Natural killer cell (primary cell): ENCODE measurements around the gene NDRG4. TPM values are rescaled to one million over a fixed set of nuclear protein-coding genes. Genes with fewer than 3 reads are reported as not detected.

Experiments
- ATAC-seq, 3 donors: fragments of 150-1000 bp in 2 of 3; fragments of 200-7000 bp in 1 of 3; cut with Tn5 transposase; 1 replicate in 1 of 3; 2 replicates in 2 of 3; pipeline ENCODE4 v1.10.0; 2021; ENCODE audit warnings: mild to moderate bottlenecking in 2 of 3, moderate library complexity in 2 of 3
- DNase-seq, 2 donors: peaks; one replicate each; pipeline versions ENCODE4 v3.0.0 to v3.0.0-alpha.2; 2013 to 2021; ENCODE audit warnings: mixed read lengths in 1 of 2
- H3K27ac ChIP-seq: one replicate; pipeline ENCODE4 v1.5.1; 2013; ENCODE audit warnings: mild to moderate bottlenecking, low read length
- H3K27me3 ChIP-seq: one replicate; pipeline ENCODE4 v1.6.1; 2013; ENCODE audit warnings: low read length; ENCODE audit not compliant: control insufficient read depth, insufficient read depth
- H3K36me3 ChIP-seq: one replicate; pipeline ENCODE4 v1.6.1; 2013; ENCODE audit warnings: low read length; ENCODE audit not compliant: control insufficient read depth, insufficient read depth
- H3K4me1 ChIP-seq: one replicate; pipeline ENCODE4 v1.6.1; 2013; ENCODE audit warnings: low read length; ENCODE audit not compliant: control insufficient read depth, insufficient read depth
- H3K4me3 ChIP-seq: one replicate; pipeline ENCODE4 v1.5.1; 2013; ENCODE audit warnings: low read length
- H3K9me3 ChIP-seq: one replicate; pipeline ENCODE4 v1.6.1; 2013; ENCODE audit warnings: low read length; ENCODE audit not compliant: control insufficient read depth, insufficient read depth
- H3K27ac Mint-ChIP-seq, 2 donors: one replicate each; pipeline ENCODE4 v1.8.0; 2022; ENCODE audit warnings: mild to moderate bottlenecking in 2 of 2, mixed read lengths in 2 of 2, moderate library complexity in 1 of 2
- H3K27me3 Mint-ChIP-seq, 2 donors: one replicate each; pipeline ENCODE4 v1.8.0; 2022; ENCODE audit warnings: low read depth in 2 of 2, mixed read lengths in 2 of 2
- H3K36me3 Mint-ChIP-seq: one replicate; pipeline ENCODE4 v1.8.0; 2022; ENCODE audit warnings: mixed read lengths
- H3K4me1 Mint-ChIP-seq, 2 donors: one replicate each; pipeline ENCODE4 v1.8.0; 2022; ENCODE audit warnings: mixed read lengths in 2 of 2
- H3K4me3 Mint-ChIP-seq: one replicate; pipeline ENCODE4 v1.8.0; 2022; ENCODE audit warnings: mild to moderate bottlenecking, moderate library complexity, mixed read lengths
- H3K9me3 Mint-ChIP-seq, 2 donors: one replicate each; pipeline ENCODE4 v1.8.0; 2022; ENCODE audit warnings: mixed read lengths in 2 of 2
- WGBS: methylation state at CpG from one replicate; pipeline ENCODE4 v1.1.7; 2013; ENCODE audit warnings: missing lambda C conversion rate; ENCODE audit not compliant: insufficient coverage; 5-methylcytosine and 5-hydroxymethylcytosine counted together
- intact Hi-C: fragments of 100-400 bp; cut with micrococcal nuclease; formaldehyde crosslinking; loops from one replicate; pipeline ENCODE4 v1.14.2; 2022
- total RNA-seq, 4 donors: library from RNA; stranded (reverse); fragments of 120-200 nt in 1 of 4; gene quantifications; one replicate each; pipeline versions ENCODE4 v1.2.3 to v1.2.4, GENCODE V29; 2013 to 2022
- TF ChIP-seq, protein P1 (sequence below): fragments of 200-600 bp; IDR thresholded peaks from one replicate; pipeline ENCODE4 v1.8.0; 2022; ENCODE audit warnings: antibody characterized with exemption

Gene NDRG4, protein sequence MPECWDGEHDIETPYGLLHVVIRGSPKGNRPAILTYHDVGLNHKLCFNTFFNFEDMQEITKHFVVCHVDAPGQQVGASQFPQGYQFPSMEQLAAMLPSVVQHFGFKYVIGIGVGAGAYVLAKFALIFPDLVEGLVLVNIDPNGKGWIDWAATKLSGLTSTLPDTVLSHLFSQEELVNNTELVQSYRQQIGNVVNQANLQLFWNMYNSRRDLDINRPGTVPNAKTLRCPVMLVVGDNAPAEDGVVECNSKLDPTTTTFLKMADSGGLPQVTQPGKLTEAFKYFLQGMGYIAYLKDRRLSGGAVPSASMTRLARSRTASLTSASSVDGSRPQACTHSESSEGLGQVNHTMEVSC
- total RNA-seq: not detected
- total RNA-seq (2013): 0.77 TPM

DNA sequence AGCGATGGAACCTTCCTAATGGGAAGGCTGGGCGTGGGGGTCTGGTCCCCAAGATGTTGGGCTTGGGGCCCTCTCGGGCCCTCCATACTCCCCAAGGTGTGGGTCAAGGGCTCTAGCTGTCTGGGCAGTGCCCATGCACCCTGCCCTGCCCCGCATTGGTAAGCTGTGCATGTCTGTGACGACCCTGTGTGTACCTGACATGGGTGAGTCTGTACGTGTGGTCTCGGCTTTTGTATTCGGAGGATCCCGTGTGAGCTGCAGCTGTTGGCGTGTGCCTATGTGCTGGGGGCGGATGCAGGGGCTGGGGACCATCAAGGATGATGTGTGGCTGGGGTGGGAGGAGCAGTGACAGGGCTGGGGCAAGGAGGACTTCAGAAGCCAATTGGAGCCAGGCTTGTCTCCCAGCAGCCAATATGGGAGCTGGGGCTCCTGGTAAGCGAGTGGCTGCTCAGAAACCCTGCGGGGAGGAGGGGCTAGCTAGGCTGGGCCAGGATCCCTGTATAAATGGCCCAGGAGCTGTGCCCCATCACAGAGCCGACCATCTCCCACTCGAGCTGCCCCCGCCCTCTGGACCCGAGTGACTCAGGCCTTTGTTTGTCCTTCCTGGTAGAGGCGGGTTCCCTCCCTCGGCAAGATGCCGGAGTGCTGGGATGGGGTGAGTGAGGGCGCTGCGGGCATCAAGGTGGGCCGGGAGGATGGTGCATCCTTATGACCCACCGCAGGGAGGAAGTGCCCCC, at the start of gene NDRG4:
NDRG4 (plus strand) TSS at position 529 of the 737 bp plus-strand sequence; CDS start at position 635, 106 bp downstream.
- no peak within 1 kb of the TSS for H3K27ac Mint-ChIP-seq
- Histone ChIP-seq H3K36me3 (no peaks in the 10 kb centered on the region), H3K4me3 (no peak within 1 kb of the TSS), H3K4me1 (peaks cover 25% of the 10 kb centered on the region), H3K27me3 (peaks cover 6% of the 10 kb centered on the region), H3K9me3 (no peaks in the 10 kb centered on the region), H3K27ac (no peak within 1 kb of the TSS)
- TF ChIP-seq, protein P1, sequence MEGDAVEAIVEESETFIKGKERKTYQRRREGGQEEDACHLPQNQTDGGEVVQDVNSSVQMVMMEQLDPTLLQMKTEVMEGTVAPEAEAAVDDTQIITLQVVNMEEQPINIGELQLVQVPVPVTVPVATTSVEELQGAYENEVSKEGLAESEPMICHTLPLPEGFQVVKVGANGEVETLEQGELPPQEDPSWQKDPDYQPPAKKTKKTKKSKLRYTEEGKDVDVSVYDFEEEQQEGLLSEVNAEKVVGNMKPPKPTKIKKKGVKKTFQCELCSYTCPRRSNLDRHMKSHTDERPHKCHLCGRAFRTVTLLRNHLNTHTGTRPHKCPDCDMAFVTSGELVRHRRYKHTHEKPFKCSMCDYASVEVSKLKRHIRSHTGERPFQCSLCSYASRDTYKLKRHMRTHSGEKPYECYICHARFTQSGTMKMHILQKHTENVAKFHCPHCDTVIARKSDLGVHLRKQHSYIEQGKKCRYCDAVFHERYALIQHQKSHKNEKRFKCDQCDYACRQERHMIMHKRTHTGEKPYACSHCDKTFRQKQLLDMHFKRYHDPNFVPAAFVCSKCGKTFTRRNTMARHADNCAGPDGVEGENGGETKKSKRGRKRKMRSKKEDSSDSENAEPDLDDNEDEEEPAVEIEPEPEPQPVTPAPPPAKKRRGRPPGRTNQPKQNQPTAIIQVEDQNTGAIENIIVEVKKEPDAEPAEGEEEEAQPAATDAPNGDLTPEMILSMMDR: no peak
- H3K4me1 Mint-ChIP-seq: peaks cover 0 to 7% of the 10 kb centered on the region in 2 donors
- no peaks in the 10 kb centered on the region for H3K36me3 Mint-ChIP-seq
- H3K4me3 Mint-ChIP-seq: peak within 1 kb of the TSS; percentile 57
- 36% methylated on average over 24 of the region's 24 CpGs for WGBS
- no peaks in the 10 kb centered on the region for H3K9me3 Mint-ChIP-seq
- DNase-seq (peak in 1 of 2 donors; percentile 66), ATAC-seq (peak in 2 of 3 donors; percentile 35 to 54)
- intact Hi-C loops: no loop called here
- peaks cover 6 to 21% of the 10 kb centered on the region in 2 donors for H3K27me3 Mint-ChIP-seq

DNA sequence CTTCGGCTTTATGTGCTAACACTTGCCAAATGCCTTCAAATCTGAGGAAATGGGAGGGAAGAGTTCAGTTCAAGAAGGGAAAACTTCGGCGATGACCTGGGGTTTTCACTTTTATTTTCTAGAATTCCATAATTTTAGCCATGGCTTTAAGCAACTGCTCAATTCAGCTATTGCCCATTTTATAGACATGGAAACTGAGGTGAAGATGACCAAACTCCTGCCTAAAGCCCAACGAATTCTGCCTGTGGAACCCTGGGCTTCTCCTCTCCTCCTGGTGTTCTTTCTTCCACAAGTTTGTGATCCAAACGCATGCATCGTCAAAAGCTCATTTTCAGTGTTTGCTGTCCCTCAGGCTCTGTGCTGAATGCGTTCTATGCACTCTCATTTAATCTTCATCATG, 49.4 kb upstream of the NDRG4 start:
- no peak overlapping the region for H3K4me3 ChIP-seq
- no peak overlapping the region for H3K27ac ChIP-seq
- TF ChIP-seq, protein P1: no peak
- no peaks in the 10 kb centered on the region for H3K36me3 ChIP-seq
- H3K4me1 Mint-ChIP-seq: peaks cover 12 to 17% of the 10 kb centered on the region in 2 donors
- H3K9me3 ChIP-seq: no peaks in the 10 kb centered on the region
- WGBS: 86% methylated on average over 6 of the region's 7 CpGs
- no peak overlapping the region for H3K4me3 Mint-ChIP-seq
- H3K9me3 Mint-ChIP-seq: no peaks in the 10 kb centered on the region
- intact Hi-C loops: no loop called here
- peaks cover 11% of the 10 kb centered on the region for H3K4me1 ChIP-seq
- peaks cover 13 to 16% of the 10 kb centered on the region in 2 donors for H3K27me3 Mint-ChIP-seq
- ATAC-seq (no peak), DNase-seq (no peak)
- H3K27me3 ChIP-seq: no peaks in the 10 kb centered on the region
- H3K36me3 Mint-ChIP-seq: no peaks in the 10 kb centered on the region
- H3K27ac Mint-ChIP-seq: no peak overlapping the region

DNA sequence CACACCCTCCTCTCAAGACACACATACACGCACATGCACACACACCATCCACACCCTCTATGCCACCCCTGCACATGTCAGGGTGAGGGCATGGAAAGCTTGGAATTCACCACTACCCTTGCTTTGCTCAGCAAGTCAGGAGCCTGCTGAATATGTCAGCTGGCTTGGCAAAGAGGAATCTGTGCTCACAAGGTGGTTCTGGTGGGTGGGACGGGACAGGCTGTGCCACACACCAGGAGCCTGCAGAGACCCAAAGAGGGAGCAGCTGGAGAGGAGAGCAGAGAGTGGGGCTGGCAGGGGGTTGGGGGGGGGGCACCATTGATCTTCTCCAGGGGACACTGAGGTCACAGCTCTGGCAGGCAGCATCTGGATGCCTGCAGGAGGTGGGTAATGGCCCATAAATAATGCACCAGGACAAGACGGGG, 48.7 kb upstream of the NDRG4 start:
- Histone ChIP-seq H3K4me3 (no peak overlapping the region), H3K4me1 (peaks cover 11% of the 10 kb centered on the region), H3K27ac (no peak overlapping the region), H3K36me3 (no peaks in the 10 kb centered on the region), H3K9me3 (no peaks in the 10 kb centered on the region), H3K27me3 (no peaks in the 10 kb centered on the region)
- no peak for ATAC-seq
- no peak overlapping the region for H3K4me3 Mint-ChIP-seq
- H3K27me3 Mint-ChIP-seq: peaks cover 13 to 16% of the 10 kb centered on the region in 2 donors
- WGBS: 85% methylated on average over 3 of the region's 3 CpGs
- H3K27ac Mint-ChIP-seq: no peak overlapping the region
- H3K4me1 Mint-ChIP-seq: peaks cover 12 to 17% of the 10 kb centered on the region in 2 donors
- no peak for DNase-seq
- intact Hi-C loops: no loop called here
- H3K36me3 Mint-ChIP-seq: no peaks in the 10 kb centered on the region
- TF ChIP-seq, protein P1: no peak
- no peaks in the 10 kb centered on the region for H3K9me3 Mint-ChIP-seq
